ENCODE measurements around the gene FOXA1. TPM values are rescaled to one million over a fixed set of nuclear protein-coding genes. Genes with fewer than 3 reads are reported as not detected.

FOXA1 gene
- total RNA-seq, 1 experiment from 2014 or later, result 11.2 TPM

- DNase-seq (ENCODE audit: unreplicated experiment), result no peak
- TF ChIP-seq CTCF (IDR thresholded peaks at IDR 0.05; ENCODE audit: unreplicated experiment), result no peak
- TSS peak; percentile 49 for BruUV-seq (replicated peaks)
- Mint-ChIP-seq H3K4me1 (ENCODE audit: insufficient read depth, unreplicated experiment) (peaks cover 7% of the 10 kb centered on the region), H3K27me3 (ENCODE audit: insufficient read depth, unreplicated experiment) (no peaks in the 10 kb centered on the region), H3K9me3 (ENCODE audit: unreplicated experiment) (no peaks in the 10 kb centered on the region), H3K4me3 (ENCODE audit: unreplicated experiment) (peak overlapping the region; percentile 84), H3K36me3 (ENCODE audit: insufficient read depth, unreplicated experiment) (peaks cover 6% of the 10 kb centered on the region), H3K27ac (ENCODE audit: low read depth, unreplicated experiment) (peak overlapping the region; percentile 43)
- CTCF ChIA-PET, result interaction anchor here (0.6 to 5.7 kb wide), 31 partner anchors 9 to 1962 kb away, joined by 3 to 46 read pairs (median 4); no protein-coding TSS in a partner anchor
- POLR2A ChIA-PET, result interaction anchor here (0.6 to 1.0 kb wide), 6 partner anchors 12 to 1125 kb away, joined by 3 to 4 read pairs (median 4); no protein-coding TSS in a partner anchor
- intact Hi-C loops (cut with micrococcal nuclease), result loop anchor here (1.0 to 10.0 kb wide), 4 partner anchors 13 to 347 kb away; no protein-coding TSS in a partner anchor
These were observed 1.4 kb downstream of the FOXA1 start for GRCh38 chr14:37593511-37594237.

DNA sequence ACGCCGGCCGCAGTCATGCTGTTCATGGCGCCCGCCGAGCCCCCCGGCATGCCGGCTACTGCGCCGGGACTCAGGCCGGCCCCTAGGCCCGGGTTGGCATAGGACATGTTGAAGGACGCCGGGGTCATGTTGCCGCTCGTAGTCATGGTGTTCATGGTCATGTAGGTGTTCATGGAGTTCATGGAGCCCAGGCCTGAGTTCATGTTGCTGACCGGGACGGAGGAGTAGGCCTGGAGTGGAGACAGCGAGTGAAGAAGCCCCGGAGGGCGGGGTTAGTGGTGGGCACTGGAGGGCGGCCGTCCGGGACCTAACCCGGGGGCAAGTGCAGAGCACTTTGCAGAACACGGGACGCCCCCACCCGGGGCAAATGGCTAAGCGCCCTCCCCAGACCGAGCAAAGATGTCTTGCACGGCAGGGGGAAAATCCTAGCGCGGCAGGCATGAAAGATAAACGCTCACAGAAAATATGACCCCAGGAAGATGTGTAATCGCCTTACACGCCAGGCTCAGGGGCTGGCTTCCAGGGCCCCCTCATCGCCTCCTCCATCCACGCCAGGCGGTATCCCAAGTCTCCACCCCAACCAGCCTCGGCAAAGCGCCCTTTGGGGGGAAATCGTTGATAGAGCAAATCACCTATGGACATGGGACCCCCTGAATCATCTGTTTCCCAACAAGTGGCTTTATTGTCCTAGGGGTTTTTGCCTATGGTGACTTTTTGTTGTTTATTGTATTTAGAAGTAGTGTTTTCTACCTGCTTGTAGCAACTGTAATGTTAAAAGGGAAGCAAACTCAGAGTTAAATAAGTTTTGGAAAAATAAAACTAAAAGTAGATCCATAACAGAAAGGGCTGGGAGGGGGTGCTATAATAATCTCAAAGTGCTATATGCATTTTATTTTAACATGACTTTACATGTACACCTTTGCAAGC lies 2.3 kb downstream of the FOXA1 start:
- intact Hi-C loops (cut with micrococcal nuclease), result loop anchor here (10.0 kb wide), 1 partner anchor 112 kb away; no protein-coding TSS in a partner anchor
- DNase-seq (ENCODE audit: unreplicated experiment), result no peak
- Mint-ChIP-seq H3K27ac (ENCODE audit: low read depth, unreplicated experiment) (no peak overlapping the region), H3K9me3 (ENCODE audit: unreplicated experiment) (no peaks in the 10 kb centered on the region), H3K36me3 (ENCODE audit: insufficient read depth, unreplicated experiment) (peaks cover 6% of the 10 kb centered on the region), H3K4me1 (ENCODE audit: insufficient read depth, unreplicated experiment) (peaks cover 7% of the 10 kb centered on the region), H3K4me3 (ENCODE audit: unreplicated experiment) (no peak overlapping the region), H3K27me3 (ENCODE audit: insufficient read depth, unreplicated experiment) (no peaks in the 10 kb centered on the region)
- ChIA-PET CTCF (interaction anchor here (0.6 to 5.7 kb wide), 26 partner anchors 8 to 1961 kb away, joined by 3 to 46 read pairs (median 4); no protein-coding TSS in a partner anchor), POLR2A (interaction anchor here (0.9 to 1.0 kb wide), 3 partner anchors 249 to 360 kb away, joined by 3 to 4 read pairs (median 4); no protein-coding TSS in a partner anchor)
- no TSS peak for BruUV-seq (replicated peaks)
- no peak for TF ChIP-seq CTCF (IDR thresholded peaks at IDR 0.05; ENCODE audit: unreplicated experiment)

DNA sequence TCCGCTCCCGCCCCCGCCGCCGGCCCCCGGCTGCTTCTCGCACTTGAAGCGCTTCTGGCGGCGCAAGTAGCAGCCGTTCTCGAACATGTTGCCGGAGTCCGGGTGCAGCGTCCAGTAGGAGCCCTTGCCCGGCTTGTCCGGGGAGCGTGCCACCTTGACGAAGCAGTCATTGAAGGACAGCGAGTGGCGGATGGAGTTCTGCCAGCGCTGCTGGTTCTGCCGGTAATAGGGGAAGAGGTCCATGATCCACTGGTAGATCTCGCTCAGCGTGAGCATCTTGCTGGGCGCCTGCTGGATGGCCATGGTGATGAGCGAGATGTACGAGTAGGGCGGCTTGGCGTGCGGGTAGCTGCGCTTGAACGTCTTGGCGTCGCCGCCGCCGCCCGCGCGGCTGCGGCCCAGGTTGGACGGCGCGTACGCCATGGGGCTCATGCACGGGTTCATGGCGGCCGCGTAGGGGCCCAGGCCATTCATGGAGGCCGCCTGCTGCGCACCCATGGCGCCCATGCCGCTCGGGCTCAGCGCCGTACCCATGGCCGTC lies 3.0 kb downstream of the FOXA1 start:
- H3K4me3 Mint-ChIP-seq (ENCODE audit: unreplicated experiment), result no peak overlapping the region
- no peaks in the 10 kb centered on the region for H3K9me3 Mint-ChIP-seq (ENCODE audit: unreplicated experiment)
- peaks cover 6% of the 10 kb centered on the region for H3K36me3 Mint-ChIP-seq (ENCODE audit: insufficient read depth, unreplicated experiment)
- BruUV-seq (replicated peaks), result no TSS peak
- no peak for DNase-seq (ENCODE audit: unreplicated experiment)
- TF ChIP-seq CTCF (IDR thresholded peaks at IDR 0.05; ENCODE audit: unreplicated experiment), result no peak
- H3K27ac Mint-ChIP-seq (ENCODE audit: low read depth, unreplicated experiment), result no peak overlapping the region
- intact Hi-C loops (cut with micrococcal nuclease), result loop anchor here (10.0 kb wide), 1 partner anchor 113 kb away; no protein-coding TSS in a partner anchor
- CTCF ChIA-PET, result no interaction called here
- POLR2A ChIA-PET, result no interaction called here
- no peaks in the 10 kb centered on the region for H3K27me3 Mint-ChIP-seq (ENCODE audit: insufficient read depth, unreplicated experiment)
- peaks cover 7% of the 10 kb centered on the region for H3K4me1 Mint-ChIP-seq (ENCODE audit: insufficient read depth, unreplicated experiment)
